ENCODE measurements around the gene HABP4.

GRCh38 chr9:96425500-96426169 is 24.3 kb upstream of the HABP4 start:
- TF ChIP-seq CTCF (conservative IDR thresholded peaks at IDR 0.05 in 1 of 2, IDR thresholded peaks at IDR 0.05 in 1 of 2; ENCODE audit: extremely low read depth in 1 of 2, insufficient read depth in 1 of 2, low read depth in 1 of 2, low read length in 2 of 2) (no peak), EZH2 (IDR thresholded peaks at IDR 0.05; ENCODE audit: borderline replicate concordance, low read length) (no peak)

Measured in mammary epithelial cell (primary cell).